GM23338 (cell line): ENCODE results near the gene IQCE. TPM values are rescaled to one million over a fixed set of nuclear protein-coding genes. Genes with fewer than 3 reads are reported as not detected.

Experiments
- ATAC-seq: fragments of 200-7000 bp; cut with Tn5 transposase; 3 replicates; pipeline ENCODE4 v1.9.1; 2020
- DNase-seq: peaks from one replicate; pipeline ENCODE4 v3.0.0-alpha.2; 2015; ENCODE audit warnings: low spot score
- H2AFZ ChIP-seq: fragments of 200-600 bp; sonication (generic); 2 replicates; pipeline ENCODE4 v1.8.0; 2016; ENCODE audit warnings: antibody characterized with exemption, mild to moderate bottlenecking, moderate library complexity
- H3F3A ChIP-seq: fragments of 200-600 bp; sonication (generic); replicated peaks from 2 replicates; pipeline ENCODE4 v1.8.0; 2017; ENCODE audit warnings: antibody characterized with exemption, mixed run types, low read depth
- H3K27ac ChIP-seq: fragments of 200-600 bp; sonication (generic); 2 replicates; pipeline ENCODE4 v1.6.1; 2016; ENCODE audit warnings: low read depth
- H3K27me3 ChIP-seq: fragments of 200-600 bp; sonication (generic); 2 replicates; pipeline ENCODE4 v1.8.0; 2016; ENCODE audit warnings: mild to moderate bottlenecking, mixed run types, moderate library complexity; ENCODE audit not compliant: insufficient read depth
- H3K36me3 ChIP-seq: fragments of 200-600 bp; sonication (generic); 2 replicates; pipeline ENCODE4 v1.8.0; 2016; ENCODE audit warnings: mild to moderate bottlenecking; ENCODE audit not compliant: insufficient read depth
- H3K4me1 ChIP-seq: fragments of 200-600 bp; sonication (generic); 2 replicates; pipeline ENCODE4 v1.8.0; 2016; ENCODE audit warnings: mild to moderate bottlenecking, moderate library complexity; ENCODE audit not compliant: insufficient read depth
- H3K4me2 ChIP-seq: fragments of 200-600 bp; sonication (generic); 2 replicates; pipeline ENCODE4 v1.7.1; 2017; ENCODE audit warnings: mixed run types
- H3K4me3 ChIP-seq: fragments of 200-600 bp; sonication (generic); 2 replicates; pipeline ENCODE4 v1.6.1; 2016; ENCODE audit warnings: mixed run types
- H3K79me2 ChIP-seq: fragments of 200-600 bp; sonication (generic); replicated peaks from 2 replicates; pipeline ENCODE4 v1.8.0; 2017; ENCODE audit warnings: mild to moderate bottlenecking; ENCODE audit not compliant: insufficient read depth
- H3K9me2 ChIP-seq: fragments of 200-600 bp; sonication (generic); 2 replicates; pipeline ENCODE4 v1.8.0; 2017; ENCODE audit not compliant: insufficient read depth
- H4K20me1 ChIP-seq: fragments of 200-600 bp; sonication (generic); replicated peaks from 2 replicates; pipeline ENCODE4 v1.8.0; 2017; ENCODE audit warnings: mild to moderate bottlenecking; ENCODE audit not compliant: insufficient read depth
- H3K27ac Mint-ChIP-seq: 2 replicates; pipeline ENCODE4 v1.8.0; 2020; ENCODE audit warnings: inconsistent platforms, mild to moderate bottlenecking, moderate library complexity, mixed read lengths
- H3K27me3 Mint-ChIP-seq: 3 replicates; pipeline ENCODE4 v1.8.0; 2022; ENCODE audit warnings: low read depth, mild to moderate bottlenecking, moderate library complexity, mixed read lengths, inconsistent platforms; ENCODE audit not compliant: insufficient read depth, poor library complexity
- H3K36me3 Mint-ChIP-seq: 3 replicates; pipeline ENCODE4 v1.8.0; 2021; ENCODE audit warnings: low read depth, mild to moderate bottlenecking, inconsistent platforms, moderate library complexity, mixed read lengths
- H3K4me1 Mint-ChIP-seq: 3 replicates; pipeline ENCODE4 v1.8.0; 2020; ENCODE audit warnings: mild to moderate bottlenecking, inconsistent platforms, mixed read lengths
- H3K4me3 Mint-ChIP-seq: 3 replicates; pipeline ENCODE4 v1.8.0; 2021; ENCODE audit warnings: moderate library complexity, mild to moderate bottlenecking, inconsistent platforms, mixed read lengths
- H3K9me3 Mint-ChIP-seq: 3 replicates; pipeline ENCODE4 v1.8.0; 2020; ENCODE audit warnings: moderate library complexity, mild to moderate bottlenecking, inconsistent platforms, mixed read lengths
- CREB1 ChIP-seq: fragments of 250-450 bp; sonication (Bioruptor Pico); IDR thresholded peaks from 2 replicates; pipeline ENCODE4 v1.5.0; 2020; ENCODE audit warnings: low read depth, mild to moderate bottlenecking, moderate library complexity
- CTCF ChIP-seq, 2 experiments: fragments of 200-600 bp in 1 of 2; sonication (generic) in 1 of 2; conservative IDR thresholded peaks; 2 replicates each; pipeline versions ENCODE4 v1.5.1 to v1.6.1; 2016 to 2017; ENCODE audit warnings: antibody characterized with exemption in 2 of 2, low read depth in 2 of 2, mild to moderate bottlenecking in 2 of 2, moderate library complexity in 1 of 2
- ETS1 ChIP-seq: IDR thresholded peaks from 2 replicates; pipeline ENCODE4 v1.6.1; 2016; ENCODE audit warnings: antibody characterized with exemption
- EZH2phosphoT487 ChIP-seq: fragments of 200-600 bp; sonication (generic); IDR thresholded peaks from one replicate; pipeline ENCODE4 v1.8.1; 2018; ENCODE audit warnings: antibody characterized with exemption; ENCODE audit not compliant: unreplicated experiment
- NANOG ChIP-seq: IDR thresholded peaks from 2 replicates; pipeline ENCODE4 v1.6.1; 2016; ENCODE audit warnings: antibody characterized with exemption, borderline replicate concordance
- POLR2AphosphoS5 ChIP-seq: IDR thresholded peaks from 2 replicates; pipeline ENCODE4 v1.6.1; 2016; ENCODE audit warnings: antibody characterized with exemption, low read depth
- REST ChIP-seq: IDR thresholded peaks from one replicate; pipeline ENCODE4 v1.6.1; 2018; ENCODE audit warnings: antibody characterized with exemption; ENCODE audit not compliant: unreplicated experiment
- STAT1 ChIP-seq: IDR thresholded peaks from one replicate; pipeline ENCODE4 v1.6.1; 2016; ENCODE audit warnings: antibody characterized with exemption; ENCODE audit not compliant: unreplicated experiment
- ZNF114 ChIP-seq: fragments of 250-450 bp; sonication (Bioruptor Pico); IDR thresholded peaks from 2 replicates; pipeline ENCODE4 v1.5.0; 2020; ENCODE audit warnings: mild to moderate bottlenecking, moderate library complexity
- ZNF331 ChIP-seq: fragments of 250-450 bp; sonication (Bioruptor Pico); IDR thresholded peaks from 2 replicates; pipeline ENCODE4 v1.5.0; 2020; ENCODE audit warnings: low read depth, mild to moderate bottlenecking, moderate library complexity
- polyA plus RNA-seq: library from polyadenylated mRNA; unstranded; fragments of >200 nt; fragmentation: Nextera tagmentation; extraction: Ambion mirVana; gene quantifications from 2 replicates; pipeline ENCODE4 v1.2.1, GENCODE V29; 2016
- total RNA-seq: library from RNA; depleted of rRNA; stranded (reverse); fragments of >200 nt; shearing (Covaris generic); gene quantifications from 2 replicates; pipeline ENCODE4 v1.2.3, GENCODE V29; 2014

The IQCE gene
- total and polyA plus RNA-seq, 2 experiments from 2014 or later: 5.0 to 7.7 TPM

- no peak for TF ChIP-seq CTCF (conservative IDR thresholded peaks at IDR 0.05; ENCODE audit: low read depth in 2 of 2)
- TF ChIP-seq REST: no peak
- no peak for TF ChIP-seq ZNF114 (CRISPR knock-in tag)
- no peak for TF ChIP-seq EZH2phosphoT487
- no peak for TF ChIP-seq CREB1 (CRISPR knock-in tag)
- no peak for TF ChIP-seq ETS1
- no peak for TF ChIP-seq ZNF331 (CRISPR knock-in tag)
- no peak for TF ChIP-seq STAT1
These were observed 40.1 kb upstream of the IQCE start (continued) for GRCh38 chr7:2518737-2519118.

- TF ChIP-seq NANOG: no peak
- TF ChIP-seq POLR2AphosphoS5: peak; percentile 95
- TF ChIP-seq REST: peak; percentile 22
- H3K9me3 Mint-ChIP-seq: no peaks in the 10 kb centered on the region
- peaks cover 48% of the 10 kb centered on the region for H3K4me1 Mint-ChIP-seq
- Histone ChIP-seq H2AFZ (peak within 1 kb of the TSS; percentile 66; the same call in 1 of the 2 replicates), H3K9me2 (peaks cover 7% of the 10 kb centered on the region; the same call in 1 of the 2 replicates), H3K79me2 (peaks cover 13% of the 10 kb centered on the region), H3K4me1 (peaks cover 53% of the 10 kb centered on the region), H3K4me3 (peak within 1 kb of the TSS; percentile 68), H4K20me1 (no peaks in the 10 kb centered on the region; the same call in 1 of the 2 replicates), H3K4me2 (peak within 1 kb of the TSS; percentile 92), H3K27me3 (peaks cover 28% of the 10 kb centered on the region), H3K27ac (no peak within 1 kb of the TSS), H3K36me3 (no peaks in the 10 kb centered on the region), H3F3A (peaks cover 6% of the 10 kb centered on the region; the same call in 1 of the 2 replicates)
- DNase-seq (peak; percentile 91), ATAC-seq (peak; percentile 14)
- H3K27ac Mint-ChIP-seq: no peak within 1 kb of the TSS
- H3K4me3 Mint-ChIP-seq: peak within 1 kb of the TSS; percentile 84
- peaks cover 42% of the 10 kb centered on the region for H3K27me3 Mint-ChIP-seq
- peaks cover 4% of the 10 kb centered on the region; the same call in 1 of the 3 replicates for H3K36me3 Mint-ChIP-seq
These were observed 39.5 kb upstream of the IQCE start, which contains the start of gene LFNG for GRCh38 chr7:2519119-2519930. LFNG (plus strand) TSS chr7:2519774; CDS start chr7:2519862, 88 bp downstream.
